HUES64 (cell line): ENCODE results near the gene BPIFB1.

Source experiments
- H3K27ac ChIP-seq: 2 replicates; pipeline ENCODE4 v1.7.0; 2013; ENCODE audit warnings: low read depth, low read length, inconsistent platforms
- H3K27me3 ChIP-seq: 2 replicates; pipeline ENCODE4 v1.6.1; 2013; ENCODE audit warnings: mild to moderate bottlenecking, low read length; ENCODE audit not compliant: insufficient read depth
- H3K36me3 ChIP-seq: 2 replicates; pipeline ENCODE4 v1.6.1; 2013; ENCODE audit warnings: mild to moderate bottlenecking, low read length; ENCODE audit not compliant: insufficient read depth
- H3K4me1 ChIP-seq: 2 replicates; pipeline ENCODE4 v1.6.1; 2013; ENCODE audit warnings: mild to moderate bottlenecking, low read length, moderate library complexity; ENCODE audit not compliant: insufficient read depth
- H3K4me3 ChIP-seq: 2 replicates; pipeline ENCODE4 v1.5.1; 2013; ENCODE audit warnings: mild to moderate bottlenecking, low read length, moderate library complexity
- H3K9ac ChIP-seq: 2 replicates; pipeline ENCODE4 v1.6.1; 2013; ENCODE audit warnings: mild to moderate bottlenecking, low read depth, low read length
- H3K9me3 ChIP-seq: 2 replicates; pipeline ENCODE4 v1.6.1; 2013; ENCODE audit warnings: low read depth, low read length; ENCODE audit not compliant: insufficient read depth
- WGBS: fragments of 150-250, 120-280 bp; methylation state at CpG from one replicate; pipeline ENCODE4 v1.1.7; 2013; ENCODE audit warnings: missing lambda C conversion rate; 5-methylcytosine and 5-hydroxymethylcytosine counted together

Gene BPIFB1

GRCh38 chr20:33312583-33312982 lies 29.6 kb downstream of the BPIFB1 start:
- 93% methylated on average over 11 of the region's 11 CpGs for WGBS
- Histone ChIP-seq H3K27ac (no peak overlapping the region), H3K9ac (no peak overlapping the region), H3K4me1 (no peaks in the 10 kb centered on the region), H3K27me3 (no peaks in the 10 kb centered on the region), H3K36me3 (no peaks in the 10 kb centered on the region), H3K4me3 (no peak overlapping the region), H3K9me3 (no peaks in the 10 kb centered on the region)

GRCh38 chr20:33313686-33314314 lies 30.8 kb downstream of the BPIFB1 start:
- WGBS: 92% methylated on average over 7 of the region's 7 CpGs
- no peak overlapping the region for H3K27ac ChIP-seq
- H3K27me3 ChIP-seq: no peaks in the 10 kb centered on the region

GRCh38 chr20:33316343-33316742 lies 33.3 kb downstream of the BPIFB1 start:
- Histone ChIP-seq H3K27ac (no peak overlapping the region), H3K4me3 (no peak overlapping the region), H3K9me3 (no peaks in the 10 kb centered on the region), H3K36me3 (no peaks in the 10 kb centered on the region), H3K4me1 (no peaks in the 10 kb centered on the region), H3K9ac (no peak overlapping the region), H3K27me3 (no peaks in the 10 kb centered on the region)
- 85% methylated on average over 5 of the region's 5 CpGs for WGBS

More at GRCh38 chr20:33313686-33314314, 30.8 kb downstream of the BPIFB1 start:
- Histone ChIP-seq H3K36me3 (no peaks in the 10 kb centered on the region), H3K4me3 (no peak overlapping the region), H3K9me3 (no peaks in the 10 kb centered on the region), H3K9ac (no peak overlapping the region), H3K4me1 (no peaks in the 10 kb centered on the region)

GRCh38 chr20:33316958-33317357 lies 33.9 kb downstream of the BPIFB1 start:
- Histone ChIP-seq H3K4me1 (no peaks in the 10 kb centered on the region), H3K36me3 (no peaks in the 10 kb centered on the region), H3K9me3 (no peaks in the 10 kb centered on the region), H3K27ac (no peak overlapping the region), H3K9ac (no peak overlapping the region), H3K4me3 (no peak overlapping the region), H3K27me3 (no peaks in the 10 kb centered on the region)
- WGBS: 92% methylated on average over 3 of the region's 3 CpGs

GRCh38 chr20:33317424-33318095 lies 34.5 kb downstream of the BPIFB1 start:
- Histone ChIP-seq H3K27ac (no peak overlapping the region), H3K9ac (no peak overlapping the region), H3K4me1 (no peaks in the 10 kb centered on the region), H3K4me3 (no peak overlapping the region), H3K27me3 (no peaks in the 10 kb centered on the region), H3K9me3 (no peaks in the 10 kb centered on the region), H3K36me3 (no peaks in the 10 kb centered on the region)
- WGBS: 89% methylated on average over 14 of the region's 14 CpGs

GRCh38 chr20:33318096-33318429 lies 35.0 kb downstream of the BPIFB1 start:
- no peak overlapping the region for H3K27ac ChIP-seq
- H3K4me1 ChIP-seq: no peaks in the 10 kb centered on the region
- H3K4me3 ChIP-seq: no peak overlapping the region
- no peak overlapping the region for H3K9ac ChIP-seq
- 64% methylated on average over 5 of the region's 5 CpGs for WGBS
- no peaks in the 10 kb centered on the region for H3K36me3 ChIP-seq
- no peaks in the 10 kb centered on the region for H3K9me3 ChIP-seq
- no peaks in the 10 kb centered on the region for H3K27me3 ChIP-seq

- Histone ChIP-seq H3K4me3 (no peak overlapping the region), H3K36me3 (no peaks in the 10 kb centered on the region), H3K9me3 (no peaks in the 10 kb centered on the region), H3K9ac (no peak overlapping the region), H3K4me1 (no peaks in the 10 kb centered on the region), H3K27me3 (no peaks in the 10 kb centered on the region), H3K27ac (no peak overlapping the region)
- WGBS: 86% methylated on average over 10 of the region's 10 CpGs
Measured at GRCh38 chr20:33320006-33320405, 37.0 kb downstream of the BPIFB1 start.

- no peak overlapping the region for H3K4me3 ChIP-seq
- H3K9ac ChIP-seq: no peak overlapping the region
- no peak overlapping the region for H3K27ac ChIP-seq
- WGBS: 92% methylated on average over 3 of the region's 3 CpGs
- no peaks in the 10 kb centered on the region for H3K27me3 ChIP-seq
- no peaks in the 10 kb centered on the region for H3K4me1 ChIP-seq
- no peaks in the 10 kb centered on the region for H3K9me3 ChIP-seq
- H3K36me3 ChIP-seq: no peaks in the 10 kb centered on the region
Measured at GRCh38 chr20:33322456-33322855, 39.4 kb downstream of the BPIFB1 start.

GRCh38 chr20:33323236-33323635 lies 40.2 kb downstream of the BPIFB1 start:
- Histone ChIP-seq H3K9ac (no peak overlapping the region), H3K27me3 (no peaks in the 10 kb centered on the region), H3K27ac (no peak overlapping the region), H3K36me3 (no peaks in the 10 kb centered on the region), H3K9me3 (no peaks in the 10 kb centered on the region), H3K4me1 (no peaks in the 10 kb centered on the region), H3K4me3 (no peak overlapping the region)
- WGBS: 94% methylated on average over 8 of the region's 8 CpGs

- H3K4me1 ChIP-seq: no peaks in the 10 kb centered on the region
- H3K9ac ChIP-seq: no peak overlapping the region
- no peak overlapping the region for H3K4me3 ChIP-seq
- H3K27me3 ChIP-seq: no peaks in the 10 kb centered on the region
- no peaks in the 10 kb centered on the region for H3K9me3 ChIP-seq
- no peaks in the 10 kb centered on the region for H3K36me3 ChIP-seq
- WGBS: 93% methylated on average over 1 of the region's 2 CpGs
- H3K27ac ChIP-seq: no peak overlapping the region
Measured at GRCh38 chr20:33325350-33325749, 42.3 kb downstream of the BPIFB1 start.

GRCh38 chr20:33328157-33329137 lies 45.4 kb downstream of the BPIFB1 start:
- WGBS: 88% methylated on average over 23 of the region's 23 CpGs
- Histone ChIP-seq H3K9me3 (no peaks in the 10 kb centered on the region), H3K27ac (no peak overlapping the region), H3K36me3 (no peaks in the 10 kb centered on the region), H3K9ac (no peak overlapping the region), H3K4me1 (no peaks in the 10 kb centered on the region), H3K27me3 (no peaks in the 10 kb centered on the region), H3K4me3 (no peak overlapping the region)
